Heart right ventricle (tissue), 16 donors: ENCODE data around the gene CSTF3. TPM values are rescaled to one million over a fixed set of nuclear protein-coding genes. Genes with fewer than 3 reads are reported as not detected.

ENCODE experiments used
- ATAC-seq, 8 donors: fragments of 200-7000 bp; cut with Tn5 transposase; one replicate each; pipeline ENCODE4 v1.9.1; 2020; ENCODE audit warnings: mild to moderate bottlenecking in 8 of 8, moderate library complexity in 8 of 8, moderate number of reproducible peaks in 1 of 8
- DNase-seq, 2 donors: peaks; one replicate each; pipeline ENCODE4 v3.0.0-alpha.2; 2020
- H3K27ac ChIP-seq, 10 donors: fragments of 200-600 bp; sonication (generic) in 2 of 10; one replicate each; pipeline versions ENCODE4 v1.5.0 to v1.8.0; 2020 to 2022; ENCODE audit warnings: mild to moderate bottlenecking in 3 of 10
- H3K27me3 ChIP-seq, 7 donors: fragments of 200-600 bp; one replicate each; pipeline ENCODE4 v1.8.0; 2021 to 2022; ENCODE audit warnings: mild to moderate bottlenecking in 2 of 7
- H3K36me3 ChIP-seq, 9 donors: fragments of 200-600 bp; sonication (generic) in 1 of 9; one replicate each; pipeline versions ENCODE4 v1.5.0 to v1.8.0; 2020 to 2022; ENCODE audit warnings: mild to moderate bottlenecking in 2 of 9
- H3K4me1 ChIP-seq, 9 donors: fragments of 200-600 bp; sonication (generic) in 1 of 9; one replicate each; pipeline versions ENCODE4 v1.5.0 to v1.8.0; 2020 to 2022; ENCODE audit warnings: mild to moderate bottlenecking in 4 of 9
- H3K4me3 ChIP-seq, 10 donors: fragments of 200-600 bp; sonication (generic) in 2 of 10; one replicate each; pipeline versions ENCODE4 v1.5.0 to v1.8.0; 2020 to 2022; ENCODE audit warnings: mild to moderate bottlenecking in 7 of 10, moderate library complexity in 2 of 10
- H3K9me3 ChIP-seq, 11 donors: fragments of 200-600 bp in 10 of 11; sonication (generic) in 2 of 11; one replicate each; pipeline versions ENCODE4 v1.5.0 to v1.8.0; 2013 to 2022; ENCODE audit warnings: mild to moderate bottlenecking in 2 of 11, control low read depth in 1 of 11, moderate library complexity in 1 of 11
- WGBS, 2 donors: extraction: QIAGEN DNeasy Blood & Tissue Kit; methylation state at CpG; one replicate each; pipeline ENCODE4 v1.1.7; 2013; ENCODE audit warnings: inconsistent platforms in 1 of 2; 5-methylcytosine and 5-hydroxymethylcytosine counted together
- intact Hi-C, 10 donors: fragments of 100-400 bp; cut with DNase I; formaldehyde crosslinking; loops; one replicate each; pipeline versions ENCODE4 v1.11.1 to v1.14.2; 2022
- long read RNA-seq, 3 donors: library from polyadenylated mRNA; unstranded; transcript quantifications; one replicate each; pipeline ENCODE4 v2.0.0, GENCODE V29; 2020 to 2021
- polyA plus RNA-seq, 2 donors: library from polyadenylated mRNA; stranded (reverse); fragments of 200-250 nt; gene quantifications; one replicate each; pipeline ENCODE4 v1.2.3, GENCODE V29; 2013
- total RNA-seq, 10 donors: library from RNA; stranded (reverse); fragmentation: NEBNext Ultra II Directional in 3 of 10; extraction: Animal tissue kit (Norgen Biotek cat#: 25700) in 3 of 10; gene quantifications; one replicate each; pipeline versions ENCODE4 v1.2.1 to v1.2.4, GENCODE V29; 2021 to 2023
- TF ChIP-seq, protein P1 (sequence below), 9 donors: fragments of 200-600 bp; sonication (generic) in 2 of 9; IDR thresholded peaks; one replicate each; pipeline versions ENCODE4 v1.5.0 to v1.8.0; 2021 to 2022; ENCODE audit warnings: antibody characterized with exemption in 9 of 9, mild to moderate bottlenecking in 5 of 9, moderate library complexity in 1 of 9
- donor health status: Arrhythmogenic right ventricular cardiomyopathy.
- donor health status: ischemic (EF 13 %, LVEDD 7.1; RV severe dilation, severe dysfunction).
- donor health status: healthy with polysubstance abuse.
- donor health status: DM: no; HTN: yes; CAD: no.
- donor health status: DM: no; HTN: no; CAD: no.
- donor health status: ischemic (EF 25% LVEDD 6.9; RV normal size, moderate dysfunction).
- donor health status: ischemic (EF 25% LVEDD 5.7; RV mildly dilated, moderate dysfunction).
- donor health status: healthy.
- donor health status: DM: yes; HTN: yes; CAD: no.
- donor health status: Ischemic cardiomyopathy.
- donor health status: ischemic (EF 35%, LVEDD 5.7; RV mildly dilated, moderate dysfunction).
- donor health status: nonischemic (EF 11% LVEDD 7.7; RV severe dilation, severe dysfunction).
- donor health status: DM: yes; HTN: yes; CAD: no.
- donor health status: PGD.
- donor health status: ischemic (EF 29% LVEDD 5.4; RV normal size, mild dysfunction).
- donor health status: nonischemic (EF 23%, LVEDD 6.1; RV moderate dilation, normal function).

The CSTF3 gene
- total RNA-seq (10 to 100 TPM in 9 of 10 donors, 1 to 10 TPM in 1; 8.6 to 16.0 (median 12.7) TPM), polyA plus RNA-seq (10 to 100 TPM; 10.6 to 46.1 TPM)
- long read RNA-seq, donor 1, partial matches to known transcripts, result 0 of 3 reads
- long read RNA-seq, donor 1, other reads (novel, unspliced or antisense), result 1 of 3 reads
- long read RNA-seq, donor 2, transcript CSTF3-201 (21 exons, 2,797 nt), result major isoform, 5 of 9 reads
- long read RNA-seq, donor 2, partial matches to known transcripts, result 1 of 9 reads
- long read RNA-seq, donor 2, other reads (novel, unspliced or antisense), result 1 of 9 reads
- long read RNA-seq, donor 3, transcript CSTF3-201 (21 exons, 2,797 nt), result major isoform, 9 of 16 reads
- long read RNA-seq, donor 3, partial matches to known transcripts, result 4 of 16 reads
- long read RNA-seq, donor 3, other reads (novel, unspliced or antisense), result 2 of 16 reads

DNA sequence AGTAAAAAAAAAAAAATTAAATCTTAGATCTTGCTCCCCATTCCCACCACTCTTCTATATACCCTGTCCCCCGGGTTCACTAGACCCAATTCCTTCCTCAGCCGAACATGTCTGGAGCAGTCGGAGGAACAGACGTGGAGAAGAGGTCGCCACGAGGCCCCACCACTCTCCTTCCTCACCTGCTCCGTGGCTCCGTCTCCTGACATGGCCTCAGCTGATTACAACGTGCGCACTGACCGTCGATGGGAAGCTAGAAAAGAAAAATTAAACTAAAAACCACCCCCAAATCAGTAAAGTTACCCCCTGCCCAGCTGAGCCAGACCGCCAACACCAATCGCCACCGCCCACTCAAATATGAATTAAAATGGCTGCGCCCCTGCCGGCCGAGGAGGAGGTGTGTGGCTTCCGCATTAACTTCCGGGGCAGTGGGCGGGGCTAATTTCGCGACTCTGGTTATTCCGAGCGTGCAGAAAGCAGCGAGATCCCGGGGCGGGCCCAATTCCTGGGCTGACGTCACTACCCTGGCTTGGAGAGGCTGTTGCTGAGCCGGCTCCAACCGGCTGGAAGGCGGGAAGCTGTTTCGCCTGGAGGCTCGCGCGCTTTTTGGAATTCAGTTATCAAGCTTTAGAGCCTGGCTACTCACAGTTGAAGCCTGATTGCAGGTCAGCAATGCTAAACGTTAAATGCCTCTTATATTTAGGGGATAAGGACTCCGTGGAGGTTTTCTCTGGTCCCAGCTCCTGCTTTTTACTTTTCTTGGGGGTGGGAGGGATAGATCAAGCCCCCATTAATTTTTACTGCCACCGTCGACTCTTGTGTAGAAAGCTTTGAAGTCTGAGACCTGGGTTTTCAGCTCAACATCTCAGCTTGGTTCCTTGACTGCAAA lies at the start of gene CSTF3:
CSTF3 (minus strand) TSS at position 361 of the 886 bp plus-strand sequence; CDS start at position 206, 155 bp downstream.
- Histone ChIP-seq H3K4me1 (peaks cover 0 to 48% (median 36%) of the 10 kb centered on the region in 9 donors), H3K9me3 (no peaks in the 10 kb centered on the region), H3K27ac (peak within 1 kb of the TSS in 9 of 10 donors; percentile 34 to 89 (median 78)), H3K4me3 (peak within 1 kb of the TSS; percentile 42 to 83 (median 74)), H3K27me3 (no peaks in the 10 kb centered on the region), H3K36me3 (no peaks in the 10 kb centered on the region)
- TF ChIP-seq, protein P1, sequence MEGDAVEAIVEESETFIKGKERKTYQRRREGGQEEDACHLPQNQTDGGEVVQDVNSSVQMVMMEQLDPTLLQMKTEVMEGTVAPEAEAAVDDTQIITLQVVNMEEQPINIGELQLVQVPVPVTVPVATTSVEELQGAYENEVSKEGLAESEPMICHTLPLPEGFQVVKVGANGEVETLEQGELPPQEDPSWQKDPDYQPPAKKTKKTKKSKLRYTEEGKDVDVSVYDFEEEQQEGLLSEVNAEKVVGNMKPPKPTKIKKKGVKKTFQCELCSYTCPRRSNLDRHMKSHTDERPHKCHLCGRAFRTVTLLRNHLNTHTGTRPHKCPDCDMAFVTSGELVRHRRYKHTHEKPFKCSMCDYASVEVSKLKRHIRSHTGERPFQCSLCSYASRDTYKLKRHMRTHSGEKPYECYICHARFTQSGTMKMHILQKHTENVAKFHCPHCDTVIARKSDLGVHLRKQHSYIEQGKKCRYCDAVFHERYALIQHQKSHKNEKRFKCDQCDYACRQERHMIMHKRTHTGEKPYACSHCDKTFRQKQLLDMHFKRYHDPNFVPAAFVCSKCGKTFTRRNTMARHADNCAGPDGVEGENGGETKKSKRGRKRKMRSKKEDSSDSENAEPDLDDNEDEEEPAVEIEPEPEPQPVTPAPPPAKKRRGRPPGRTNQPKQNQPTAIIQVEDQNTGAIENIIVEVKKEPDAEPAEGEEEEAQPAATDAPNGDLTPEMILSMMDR (IDR thresholded peaks at IDR 0.05), result peak; percentile 48 to 71 (median 62)
- intact Hi-C loops, result loop anchor here in 7 of 10 donors (2.0 to 10.0 kb wide), 7 partner anchors 93 to 533 kb away; partner anchors contain the start of gene HIPK3 (in 5 of the 7)
- peak; percentile 98 to 100 (median 100) for ATAC-seq
- 2 to 3% methylated on average over 40 of the region's 40 CpGs for WGBS, 2 donors
- DNase-seq, result peak; percentile 100

DNA sequence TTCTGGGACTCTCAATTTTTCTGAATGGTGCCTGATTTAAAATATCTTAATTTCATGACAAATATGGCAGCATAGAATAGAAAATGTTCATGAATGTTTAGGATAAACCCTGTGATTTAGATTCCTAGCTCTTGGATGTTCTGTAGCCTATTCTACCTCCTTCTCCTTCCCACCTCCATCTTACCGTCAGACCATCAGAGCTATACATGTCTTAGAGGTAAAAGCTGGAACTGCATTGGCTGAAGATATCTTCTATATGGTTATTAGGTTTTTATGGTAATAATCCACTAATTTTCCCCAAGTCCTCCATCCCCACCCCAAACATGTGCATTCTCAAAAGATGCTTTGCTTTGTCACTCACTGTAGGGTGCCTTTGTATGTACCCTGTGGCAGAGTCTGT lies 46.9 kb upstream of the CSTF3 start:
- DNase-seq (no peak), ATAC-seq (no peak)
- Histone ChIP-seq H3K36me3 (no peaks in the 10 kb centered on the region), H3K4me1 (peaks cover 0 to 37% (median 4%) of the 10 kb centered on the region in 9 donors), H3K27ac (peak overlapping the region in 5 of 10 donors; percentile 24 to 69 (median 45)), H3K9me3 (no peaks in the 10 kb centered on the region), H3K27me3 (no peaks in the 10 kb centered on the region), H3K4me3 (no peak overlapping the region)
- TF ChIP-seq, protein P1 (IDR thresholded peaks at IDR 0.05), result no peak
- intact Hi-C loops, result no loop called here
- WGBS, 2 donors, result 93 to 96% methylated on average over 1 of the region's 1 CpG

DNA sequence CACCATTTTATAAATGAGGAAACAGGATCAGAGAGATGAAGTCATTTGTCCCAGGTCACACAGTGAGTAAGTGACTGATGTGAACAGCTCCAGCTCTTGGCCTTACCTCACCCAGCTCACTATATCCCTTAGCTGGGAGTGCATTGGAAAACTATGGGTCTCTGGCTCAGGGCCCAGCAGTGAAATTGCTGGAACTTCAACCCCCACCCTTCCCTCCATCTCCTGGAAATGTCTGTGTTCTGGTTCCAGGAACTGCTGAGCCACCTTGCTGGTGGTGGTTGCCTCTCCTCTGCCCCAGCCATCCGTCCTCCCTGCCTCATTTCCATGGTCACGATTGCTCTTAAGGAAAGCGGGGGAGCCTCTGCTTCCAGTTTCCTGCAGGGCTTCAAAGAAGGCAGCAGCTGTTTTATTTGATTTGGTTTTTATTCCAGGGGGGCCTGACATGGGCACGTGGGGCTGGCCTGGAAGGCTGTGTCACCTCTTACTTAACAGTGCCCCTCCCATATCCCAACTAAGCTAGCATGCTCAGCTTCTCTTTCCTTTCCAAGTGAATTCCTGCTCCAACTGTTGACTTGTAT lies 46.2 kb upstream of the CSTF3 start:
- ATAC-seq (peak; percentile 80 to 94 (median 90)), DNase-seq (peak; percentile 25 to 42)
- intact Hi-C loops, result no loop called here
- Histone ChIP-seq H3K36me3 (no peaks in the 10 kb centered on the region), H3K27me3 (no peaks in the 10 kb centered on the region), H3K9me3 (no peaks in the 10 kb centered on the region), H3K4me3 (no peak overlapping the region), H3K27ac (peak overlapping the region in 5 of 10 donors; percentile 24 to 69 (median 45)), H3K4me1 (peaks cover 0 to 32% (median 4%) of the 10 kb centered on the region in 9 donors)
- WGBS, 2 donors, result 34 to 37% methylated on average over 4 of the region's 4 CpGs
- TF ChIP-seq, protein P1 (IDR thresholded peaks at IDR 0.05), result no peak
